GM19023 (cell line): ENCODE data around the gene LMTK2.

Experiments used
- ATAC-seq: cut with Tn5 transposase; IDR thresholded peaks from one replicate; pipeline ENCODE4 v1.9.1; 2021; ENCODE audit warnings: mild to moderate bottlenecking, moderate library complexity; ENCODE audit not compliant: unreplicated experiment

Gene LMTK2

GRCh38 chr7:98252425-98253054 is 145.9 kb downstream of the LMTK2 start:
- ATAC-seq, result peak; percentile 32

GRCh38 chr7:98254516-98254915 is 147.9 kb downstream of the LMTK2 start:
- no peak for ATAC-seq

- ATAC-seq, result no peak
These were observed 148.4 kb downstream of the LMTK2 start for GRCh38 chr7:98254951-98255610.

- no peak for ATAC-seq
These were observed 149.8 kb downstream of the LMTK2 start for GRCh38 chr7:98256431-98256830.

- no peak for ATAC-seq
These were observed 151.0 kb downstream of the LMTK2 start for GRCh38 chr7:98257701-98258100.
